Smooth muscle cell (in vitro differentiated cells): ENCODE data around the gene DYNC1H1. TPM values are rescaled to one million over a fixed set of nuclear protein-coding genes. Genes with fewer than 3 reads are reported as not detected.

ENCODE experiments used
- DNase-seq: peaks from one replicate; lab custom pipeline; 2025; ENCODE audit not compliant: unreplicated experiment; lab: John Stamatoyannopoulos, UW
- H2AFZ ChIP-seq: fragments of 200-600 bp; sonication (generic); 2 replicates; pipeline ENCODE4 v1.6.0; 2016; ENCODE audit warnings: antibody characterized with exemption, low read depth, mild to moderate bottlenecking
- H3F3A ChIP-seq: fragments of 200-600 bp; sonication (generic); 2 replicates; pipeline ENCODE4 v1.6.0; 2017; ENCODE audit warnings: antibody characterized with exemption, low read depth
- H3K27ac ChIP-seq: fragments of 200-600 bp; sonication (generic); 2 replicates; pipeline ENCODE4 v1.5.1; 2016; ENCODE audit warnings: low read depth, mild to moderate bottlenecking
- H3K27me3 ChIP-seq: fragments of 200-600 bp; sonication (generic); 2 replicates; pipeline ENCODE4 v1.6.1; 2016; ENCODE audit warnings: low read depth, mild to moderate bottlenecking
- H3K36me3 ChIP-seq: fragments of 200-600 bp; sonication (generic); 2 replicates; pipeline ENCODE4 v1.5.1; 2016; ENCODE audit warnings: low read depth
- H3K4me1 ChIP-seq: fragments of 200-600 bp; sonication (generic); 2 replicates; pipeline ENCODE4 v1.5.1; 2016; ENCODE audit warnings: low read depth
- H3K4me2 ChIP-seq: fragments of 200-600 bp; sonication (generic); 2 replicates; pipeline ENCODE4 v1.6.0; 2016; ENCODE audit warnings: mild to moderate bottlenecking
- H3K4me3 ChIP-seq: fragments of 200-600 bp; sonication (generic); 2 replicates; pipeline ENCODE4 v1.5.1; 2016; ENCODE audit warnings: mild to moderate bottlenecking
- H3K79me2 ChIP-seq: fragments of 200-600 bp; sonication (generic); 2 replicates; pipeline ENCODE4 v1.6.0; 2016; ENCODE audit warnings: low read depth, mild to moderate bottlenecking
- H3K9ac ChIP-seq: fragments of 200-600 bp; sonication (generic); 2 replicates; pipeline ENCODE4 v1.6.0; 2016; ENCODE audit warnings: low read depth
- H3K9me3 ChIP-seq: fragments of 200-600 bp; sonication (generic); replicated peaks from 2 replicates; pipeline ENCODE4 v1.5.1; 2016; ENCODE audit warnings: low read depth
- H4K20me1 ChIP-seq: fragments of 200-600 bp; sonication (generic); 2 replicates; pipeline ENCODE4 v1.6.0; 2016; ENCODE audit warnings: low read depth
- WGBS: methylation state at CpG from one replicate; pipeline ENCODE4 v1.1.7; 2016; ENCODE audit warnings: low lambda C conversion rate; 5-methylcytosine and 5-hydroxymethylcytosine counted together
- polyA plus RNA-seq: library from polyadenylated mRNA; unstranded; fragments of >200 nt; fragmentation: Nextera tagmentation; extraction: Ambion mirVana; gene quantifications from 2 replicates; pipeline ENCODE4 v1.2.1, GENCODE V29; 2016
- total RNA-seq: library from RNA; depleted of rRNA; stranded (reverse); fragments of >200 nt; gene quantifications from 2 replicates; pipeline ENCODE4 v1.2.3, GENCODE V29; 2014
- TF ChIP-seq, protein P1 (sequence below): fragments of 200-600 bp; sonication (generic); IDR thresholded peaks from 2 replicates; pipeline ENCODE4 v1.5.1; 2017; ENCODE audit warnings: borderline replicate concordance, mild to moderate bottlenecking, antibody characterized with exemption; ENCODE audit not compliant: insufficient read depth, poor library complexity, severe bottlenecking

The DYNC1H1 gene
- total and polyA plus RNA-seq, 2 experiments from 2014 or later, result 137 to 399 TPM

DNA sequence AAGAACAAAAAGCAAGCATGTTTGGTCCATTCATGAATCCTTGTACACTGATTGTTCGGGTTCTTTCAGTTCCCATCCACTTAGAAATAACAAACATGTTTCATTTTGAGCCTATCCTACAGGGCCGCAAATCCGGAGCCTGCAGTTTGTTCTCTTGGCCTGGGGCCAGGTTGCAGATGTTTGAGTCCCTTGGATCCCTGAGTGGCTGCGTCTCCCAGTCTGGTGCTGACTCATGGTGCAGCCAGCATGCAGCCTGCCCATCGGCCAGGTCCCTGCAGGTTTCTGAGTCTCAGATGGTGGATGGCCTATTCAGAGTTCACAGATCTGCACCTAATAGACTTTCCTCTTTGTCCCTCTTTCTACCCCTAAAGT is 1.9 kb upstream of the DYNC1H1 start:
- H3K27ac ChIP-seq, result peak overlapping the region; percentile 39
- peaks cover 30% of the 10 kb centered on the region for H3K79me2 ChIP-seq
- peak overlapping the region; percentile 32 for H3K9ac ChIP-seq
- H3K4me1 ChIP-seq, result peaks cover 16% of the 10 kb centered on the region
- TF ChIP-seq, protein P1, sequence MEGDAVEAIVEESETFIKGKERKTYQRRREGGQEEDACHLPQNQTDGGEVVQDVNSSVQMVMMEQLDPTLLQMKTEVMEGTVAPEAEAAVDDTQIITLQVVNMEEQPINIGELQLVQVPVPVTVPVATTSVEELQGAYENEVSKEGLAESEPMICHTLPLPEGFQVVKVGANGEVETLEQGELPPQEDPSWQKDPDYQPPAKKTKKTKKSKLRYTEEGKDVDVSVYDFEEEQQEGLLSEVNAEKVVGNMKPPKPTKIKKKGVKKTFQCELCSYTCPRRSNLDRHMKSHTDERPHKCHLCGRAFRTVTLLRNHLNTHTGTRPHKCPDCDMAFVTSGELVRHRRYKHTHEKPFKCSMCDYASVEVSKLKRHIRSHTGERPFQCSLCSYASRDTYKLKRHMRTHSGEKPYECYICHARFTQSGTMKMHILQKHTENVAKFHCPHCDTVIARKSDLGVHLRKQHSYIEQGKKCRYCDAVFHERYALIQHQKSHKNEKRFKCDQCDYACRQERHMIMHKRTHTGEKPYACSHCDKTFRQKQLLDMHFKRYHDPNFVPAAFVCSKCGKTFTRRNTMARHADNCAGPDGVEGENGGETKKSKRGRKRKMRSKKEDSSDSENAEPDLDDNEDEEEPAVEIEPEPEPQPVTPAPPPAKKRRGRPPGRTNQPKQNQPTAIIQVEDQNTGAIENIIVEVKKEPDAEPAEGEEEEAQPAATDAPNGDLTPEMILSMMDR, result no peak
- no peak overlapping the region for H3K4me3 ChIP-seq
- WGBS, result 16% methylated on average over 5 of the region's 5 CpGs
- no peaks in the 10 kb centered on the region for H3K9me3 ChIP-seq
- DNase-seq, result peak; percentile 26
- H4K20me1 ChIP-seq, result peaks cover 23% of the 10 kb centered on the region
- peak overlapping the region; percentile 36 for H3K4me2 ChIP-seq
- no peaks in the 10 kb centered on the region for H3K36me3 ChIP-seq
- H3K27me3 ChIP-seq, result no peaks in the 10 kb centered on the region
- H2AFZ ChIP-seq, result no peak overlapping the region
- peaks cover 12% of the 10 kb centered on the region for H3F3A ChIP-seq

DNA sequence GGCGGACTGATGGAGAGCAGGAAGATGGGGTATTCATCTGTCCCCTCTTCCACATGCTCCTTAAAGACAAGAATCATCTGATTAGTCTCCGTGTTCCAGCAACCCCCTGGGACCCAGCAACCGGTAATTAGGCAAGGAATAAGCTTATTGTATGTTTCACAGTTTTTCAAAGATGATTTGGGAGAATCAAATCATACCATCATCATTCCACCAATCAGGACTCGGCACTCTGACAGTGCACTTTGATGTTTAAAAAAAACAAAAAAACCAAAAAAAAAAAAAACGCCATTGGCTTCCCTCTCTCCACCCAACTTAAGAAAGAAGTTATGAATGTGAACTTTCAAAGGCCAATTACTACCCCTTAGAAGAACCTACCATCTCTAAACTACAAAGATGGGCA is 1.3 kb upstream of the DYNC1H1 start:
- H3K27ac ChIP-seq, result peak overlapping the region; percentile 39
- no peak overlapping the region for H3K9ac ChIP-seq
- H3F3A ChIP-seq, result peaks cover 12% of the 10 kb centered on the region
- no peaks in the 10 kb centered on the region for H3K27me3 ChIP-seq
- H3K9me3 ChIP-seq, result no peaks in the 10 kb centered on the region
- no peak for DNase-seq
- H3K36me3 ChIP-seq, result no peaks in the 10 kb centered on the region
- H3K4me2 ChIP-seq, result no peak overlapping the region
- TF ChIP-seq, protein P1, result no peak
- H3K4me1 ChIP-seq, result peaks cover 16% of the 10 kb centered on the region
- peaks cover 36% of the 10 kb centered on the region for H3K79me2 ChIP-seq
- H2AFZ ChIP-seq, result no peak overlapping the region
- 94% methylated on average over 5 of the region's 5 CpGs for WGBS
- H3K4me3 ChIP-seq, result no peak overlapping the region
- peaks cover 28% of the 10 kb centered on the region for H4K20me1 ChIP-seq

DNA sequence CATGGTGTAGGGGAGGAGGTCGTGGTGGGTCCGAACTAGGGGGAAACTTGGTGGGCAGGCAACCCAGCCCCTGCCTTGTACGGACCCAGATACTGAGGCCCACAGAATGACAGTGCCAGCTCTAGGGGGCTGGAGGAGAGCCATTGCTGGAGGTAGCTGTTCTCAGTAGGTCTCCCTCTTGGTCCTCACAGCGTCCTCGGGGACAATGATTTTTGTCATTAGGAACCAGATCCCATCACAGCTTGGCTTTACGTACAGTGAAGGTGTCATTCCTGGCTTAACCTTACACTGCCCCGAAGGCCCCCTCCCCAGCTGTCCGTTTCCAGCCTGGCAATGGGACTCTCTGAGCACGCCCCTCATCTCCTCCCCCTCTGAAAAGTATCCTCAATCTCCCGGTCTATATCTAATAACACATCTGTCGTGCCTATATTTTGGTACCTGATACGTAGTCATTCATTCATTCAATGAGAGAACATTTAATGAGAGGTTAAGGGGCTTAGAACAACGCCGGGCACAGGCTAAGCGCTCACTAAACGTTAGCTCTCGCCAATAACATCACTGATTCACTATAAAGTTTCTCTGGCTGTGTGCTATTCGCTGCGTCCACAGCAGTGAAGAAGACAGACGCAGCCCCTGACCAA is 597 bp upstream of the DYNC1H1 start:
- no peak for DNase-seq
- peak overlapping the region; percentile 99 for H3K4me3 ChIP-seq
- H3K4me2 ChIP-seq, result peak overlapping the region; percentile 76
- H3K79me2 ChIP-seq, result peaks cover 43% of the 10 kb centered on the region
- peaks cover 36% of the 10 kb centered on the region for H4K20me1 ChIP-seq
- H2AFZ ChIP-seq, result peak overlapping the region; percentile 48
- 66% methylated on average over 20 of the region's 20 CpGs for WGBS
- H3K27me3 ChIP-seq, result no peaks in the 10 kb centered on the region
- TF ChIP-seq, protein P1, result no peak
- no peaks in the 10 kb centered on the region for H3K9me3 ChIP-seq
- no peak overlapping the region for H3K27ac ChIP-seq
- H3F3A ChIP-seq, result peaks cover 12% of the 10 kb centered on the region
- peaks cover 16% of the 10 kb centered on the region for H3K4me1 ChIP-seq
- H3K9ac ChIP-seq, result no peak overlapping the region
- H3K36me3 ChIP-seq, result no peaks in the 10 kb centered on the region

DNA sequence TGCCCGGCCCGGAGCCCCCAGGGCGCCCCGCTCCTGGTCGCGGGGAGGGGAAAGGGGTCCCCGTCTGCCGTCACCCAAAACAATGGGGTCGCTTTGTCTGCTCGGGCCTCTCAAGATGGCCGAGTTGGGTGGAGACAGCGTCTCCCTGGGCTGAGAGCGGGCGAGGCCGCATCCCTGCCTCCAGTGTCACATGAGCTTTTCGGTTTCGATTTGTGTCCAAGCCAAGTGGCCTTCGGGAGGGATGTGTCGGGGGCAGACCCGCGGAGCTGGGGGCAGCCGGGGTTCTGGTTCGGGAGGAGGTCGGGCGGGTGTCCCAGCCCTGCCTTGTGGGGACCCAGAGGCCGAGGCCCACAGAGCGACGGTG is 790 bp downstream of the DYNC1H1 start:
- peak overlapping the region; percentile 99 for H3K4me3 ChIP-seq
- H3K9ac ChIP-seq, result peak overlapping the region; percentile 88
- H3K4me1 ChIP-seq, result peaks cover 16% of the 10 kb centered on the region
- H2AFZ ChIP-seq, result peak overlapping the region; percentile 55
- DNase-seq, result peak; percentile 26
- peak overlapping the region; percentile 70 for H3K27ac ChIP-seq
- TF ChIP-seq, protein P1, result no peak
- WGBS, result 1% methylated on average over 28 of the region's 28 CpGs
- H3K9me3 ChIP-seq, result no peaks in the 10 kb centered on the region
- H3K4me2 ChIP-seq, result peak overlapping the region; percentile 92
- no peaks in the 10 kb centered on the region for H3K27me3 ChIP-seq
- peaks cover 12% of the 10 kb centered on the region for H3F3A ChIP-seq
- peaks cover 50% of the 10 kb centered on the region for H4K20me1 ChIP-seq
- H3K79me2 ChIP-seq, result peaks cover 57% of the 10 kb centered on the region
- H3K36me3 ChIP-seq, result no peaks in the 10 kb centered on the region
